Posterior vena cava (tissue), 2 donors: ENCODE measurements around the gene CLCNKB. TPM values are rescaled to one million over a fixed set of nuclear protein-coding genes. Genes with fewer than 3 reads are reported as not detected.

Source experiments
- DNase-seq: peaks from one replicate; pipeline ENCODE4 v3.0.0-alpha.2; 2020; ENCODE audit warnings: low spot score
- intact Hi-C, 2 donors: fragments of 100-400 bp; cut with DNase I; formaldehyde crosslinking; loops; one replicate each; pipeline versions ENCODE4 v1.14.1 to v1.14.2; 2022 to 2023
- total RNA-seq, 2 donors: library from RNA; stranded (reverse); fragmentation: NEBNext Ultra II Directional; extraction: Animal tissue kit (Norgen Biotek cat#: 25700); gene quantifications; one replicate each; pipeline ENCODE4 v1.2.1, GENCODE V29; 2021
- donor health status: DM: yes; HTN: yes; CAD: no.
- donor health status: DM: yes; HTN: yes; CAD: no.

CLCNKB gene
- total RNA-seq, 2 donors from 2014 or later: 0.62 to 0.88 TPM

DNA sequence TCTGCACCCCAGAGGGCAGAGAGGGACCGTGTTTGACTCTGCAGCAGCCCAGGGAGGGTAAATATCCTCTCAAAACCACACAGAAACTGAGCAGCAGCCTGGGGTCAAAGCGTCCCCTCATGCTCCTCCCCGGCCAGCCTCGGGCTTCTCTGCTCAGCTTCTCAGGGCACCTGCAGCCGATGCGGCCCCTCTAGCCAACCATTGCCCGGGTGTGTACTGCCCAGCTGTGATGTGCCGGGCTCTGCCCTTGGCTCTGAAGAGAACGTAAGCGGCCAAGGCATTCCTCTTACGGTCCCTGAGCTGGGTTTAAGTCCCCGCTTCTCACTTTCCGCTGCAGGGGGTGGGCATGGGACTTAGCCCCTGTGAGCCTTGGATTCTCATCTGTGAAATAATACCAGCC lies 24.4 kb downstream of the CLCNKB start:
- intact Hi-C loops: no loop called here
- DNase-seq: no peak

DNA sequence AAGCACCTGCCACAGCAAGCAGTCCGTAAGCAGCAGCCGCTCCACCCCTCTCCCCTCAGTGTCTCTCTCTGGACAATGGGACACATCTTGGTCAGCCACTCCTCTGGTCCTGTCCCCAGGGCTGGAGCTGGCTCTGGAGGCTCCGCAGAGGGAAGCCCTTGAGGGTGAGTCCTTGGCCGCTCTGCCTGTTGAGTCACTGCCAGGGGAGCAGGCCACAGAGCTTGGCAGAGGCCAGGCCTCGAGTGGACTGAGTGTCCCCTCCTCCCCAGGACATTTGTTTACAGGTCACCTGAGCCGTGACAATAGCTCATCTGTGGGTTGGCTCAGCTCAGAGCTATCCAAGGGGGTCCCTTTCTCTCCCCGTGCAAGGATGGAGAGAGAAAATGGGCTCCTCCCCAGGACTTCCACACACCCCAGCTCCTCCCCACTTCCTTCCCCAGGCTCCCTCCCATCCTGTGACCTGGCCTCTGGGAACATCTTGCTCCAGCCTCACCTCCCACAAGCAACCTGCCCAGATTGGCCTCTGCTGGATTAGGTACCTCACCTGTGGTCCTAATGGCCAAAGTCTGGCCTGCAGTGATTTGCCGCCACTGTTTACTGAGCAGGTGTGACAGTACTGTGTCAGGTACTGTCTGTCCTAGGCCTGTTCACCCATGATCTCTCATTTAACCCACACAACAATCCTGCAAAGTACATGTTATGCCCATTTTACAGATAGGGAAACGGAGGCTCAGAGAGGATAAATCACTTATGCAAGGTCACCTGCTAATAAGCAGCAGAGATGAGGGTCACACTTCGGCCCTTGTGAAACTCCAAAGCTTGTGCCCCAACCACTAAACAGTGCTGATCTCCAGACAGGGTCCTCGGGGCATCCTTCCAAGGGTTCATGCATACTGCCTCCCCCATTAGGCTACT lies 25.0 kb downstream of the CLCNKB start:
- DNase-seq: no peak

DNA sequence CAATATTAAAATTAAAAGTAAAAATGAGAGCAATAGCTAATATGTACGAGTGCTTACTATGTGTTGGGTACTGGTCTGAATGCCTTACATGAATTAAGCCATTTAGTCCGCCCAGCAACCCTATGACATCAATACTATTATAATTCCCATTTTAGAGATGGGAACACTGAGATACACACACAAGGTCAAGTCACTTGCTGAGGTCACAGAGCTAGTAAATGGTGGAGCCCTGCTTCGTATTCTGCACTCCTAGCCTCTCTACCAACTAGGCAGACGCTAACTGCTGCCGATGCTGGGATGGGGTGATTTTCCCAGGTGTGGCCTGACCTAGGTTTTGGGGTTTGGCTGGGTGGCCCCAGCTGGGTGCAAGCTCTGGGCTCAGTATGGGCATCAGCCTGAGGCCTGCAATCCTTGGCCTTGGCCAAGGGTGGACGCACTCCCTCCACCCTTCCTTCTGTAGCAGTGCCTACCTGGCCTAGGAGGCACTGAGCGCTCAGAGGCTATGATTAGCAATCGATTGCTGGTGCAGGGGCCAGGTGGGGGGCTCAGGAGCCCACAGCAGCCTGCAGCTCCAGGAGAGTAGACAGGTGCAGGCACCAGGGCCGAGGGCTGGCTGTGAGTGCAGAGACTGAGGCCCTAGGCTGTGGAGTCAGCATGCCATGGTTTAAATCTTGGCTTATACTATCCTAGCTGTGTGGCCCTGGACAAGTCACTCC lies 27.2 kb downstream of the CLCNKB start:
- intact Hi-C loops: loop anchor here in 1 of 2 donors (10.0 kb wide), 1 partner anchor 294 kb away; the partner anchor contains the start of gene SZRD1

More for the DNA sequence above, 25.0 kb downstream of the CLCNKB start:
- intact Hi-C loops: no loop called here

DNA sequence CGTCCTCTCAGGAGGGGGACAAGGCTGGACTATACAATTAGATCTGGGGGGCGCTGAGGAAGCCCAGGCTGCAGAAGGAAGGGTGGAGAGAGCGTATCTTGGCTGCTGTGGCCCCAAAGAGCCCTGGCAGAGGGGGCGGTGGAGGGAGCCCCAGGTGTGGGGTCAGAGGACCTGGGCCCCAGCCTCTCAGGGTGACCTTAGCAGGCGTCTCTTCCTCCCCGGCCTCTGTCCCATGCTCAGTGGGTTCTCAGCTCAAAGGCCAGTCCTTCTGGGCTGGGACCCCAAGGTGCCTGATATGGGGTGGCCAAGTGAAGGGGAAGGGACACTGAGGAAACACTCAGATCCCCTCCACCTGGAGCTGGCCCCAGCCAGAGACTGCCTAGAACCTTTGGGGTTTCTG lies 28.0 kb downstream of the CLCNKB start:
- intact Hi-C loops: loop anchor here in 1 of 2 donors (10.0 kb wide), 1 partner anchor 293 kb away; the partner anchor contains the start of gene SZRD1

More for the DNA sequence above, 27.2 kb downstream of the CLCNKB start:
- DNase-seq: no peak

DNA sequence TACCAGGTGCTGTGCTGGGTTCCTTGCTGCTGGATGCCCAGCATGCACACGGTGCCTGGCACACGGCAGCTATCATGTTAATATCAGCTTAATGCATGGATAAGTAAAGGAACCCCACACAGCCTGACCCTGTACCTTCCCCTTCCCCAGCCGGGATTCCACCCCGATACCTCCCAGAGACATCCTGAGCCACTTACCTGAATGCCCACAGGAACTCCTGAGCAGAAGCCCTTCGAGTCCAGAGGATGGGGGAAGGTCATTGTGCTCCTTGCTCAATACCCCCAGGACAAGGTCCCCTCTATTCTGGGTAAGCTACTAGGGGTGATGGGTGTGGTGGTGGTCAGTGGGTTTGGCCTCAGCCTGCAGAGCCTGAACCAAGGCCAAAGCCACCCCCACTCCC lies 28.5 kb downstream of the CLCNKB start:
- no peak for DNase-seq
- intact Hi-C loops: loop anchor here in 1 of 2 donors (10.0 kb wide), 1 partner anchor 293 kb away; the partner anchor contains the start of gene SZRD1

More for the DNA sequence above, 28.0 kb downstream of the CLCNKB start:
- DNase-seq: no peak

DNA sequence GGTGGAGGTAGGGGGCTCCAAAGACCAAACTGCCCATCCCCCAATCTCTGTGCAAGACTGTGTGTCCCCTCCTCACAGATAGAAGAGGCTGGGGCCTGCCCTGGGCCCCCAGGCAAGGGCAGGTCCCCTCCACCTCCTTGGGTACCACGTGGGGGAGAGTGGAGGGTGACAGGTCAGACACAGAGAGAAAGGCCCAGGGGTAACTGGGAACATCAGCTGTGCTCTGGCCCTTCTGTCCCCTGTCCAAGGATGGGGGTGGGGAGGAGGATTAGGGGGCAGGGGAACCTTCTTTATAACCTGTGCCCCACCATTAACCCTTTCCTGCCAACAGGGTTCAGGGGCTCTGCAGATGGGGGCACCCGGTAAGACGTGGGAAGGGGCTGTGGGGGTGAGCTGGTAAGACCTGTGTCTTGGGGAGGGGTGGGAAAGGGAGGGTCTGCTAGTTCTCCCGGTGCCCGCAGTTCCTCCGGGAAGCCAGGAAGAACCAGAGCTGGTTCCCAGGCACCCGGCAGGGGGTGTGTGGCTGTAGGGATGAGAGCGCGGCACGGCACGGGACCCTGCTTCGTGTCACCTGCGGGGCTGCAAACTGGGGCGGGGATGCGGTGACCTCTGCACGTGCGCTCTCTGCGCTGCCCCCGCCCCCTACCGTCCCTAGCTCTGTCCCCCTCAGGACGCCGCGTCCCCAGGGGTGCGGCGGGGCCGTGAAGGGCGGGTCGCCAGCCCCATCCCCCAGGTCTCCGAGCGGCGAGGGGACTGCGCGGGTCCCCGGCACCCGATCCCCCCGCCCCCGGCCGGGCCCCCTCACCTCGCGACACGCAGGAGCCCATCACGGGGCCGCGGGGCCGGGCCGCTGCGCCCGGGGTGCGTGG lies 29.3 kb downstream of the CLCNKB start:
- DNase-seq: no peak
- intact Hi-C loops: loop anchor here in 1 of 2 donors (10.0 kb wide), 1 partner anchor 292 kb away; the partner anchor contains the start of gene SZRD1

DNA sequence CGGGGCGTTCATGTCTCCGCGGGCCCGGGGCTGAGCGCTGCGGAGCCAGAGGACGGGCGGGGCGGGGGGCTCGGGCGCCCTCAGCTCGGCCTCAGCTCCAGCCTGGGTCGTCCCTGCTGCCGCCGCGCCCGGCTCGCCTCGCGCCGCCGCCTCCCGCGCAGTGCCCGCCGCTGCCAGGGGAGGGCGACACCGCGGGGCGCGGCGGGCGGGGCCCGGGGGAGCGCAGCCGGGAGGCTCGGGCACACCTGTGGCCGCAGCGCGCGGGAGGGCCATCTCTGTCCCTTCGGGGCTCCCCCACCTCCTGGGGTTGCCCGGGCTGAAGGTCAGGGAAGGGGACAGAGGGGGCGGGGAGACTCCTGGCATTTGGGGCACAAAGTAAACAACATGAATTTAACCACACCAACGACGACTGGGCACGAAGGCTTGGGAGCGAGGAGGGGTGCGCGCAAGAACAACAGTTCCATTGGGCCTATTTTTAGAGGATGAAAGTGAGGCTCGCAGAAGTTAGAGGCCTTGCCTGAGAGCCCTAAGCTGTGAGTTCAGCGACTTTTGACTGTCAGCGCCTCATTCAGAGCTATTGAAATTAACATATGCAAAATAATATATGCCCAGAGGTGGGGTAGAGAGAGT lies 30.0 kb downstream of the CLCNKB start, which contains the start of gene FAM131C:
Gene FAM131C, minus strand, starts transcription at position 162 of the 630 bp plus-strand sequence. CDS start 209 bp downstream, outside the sequence.
- intact Hi-C loops: loop anchor here in 1 of 2 donors (10.0 kb wide), 1 partner anchor 291 kb away; the partner anchor contains the start of gene SZRD1
- DNase-seq: no peak

DNA sequence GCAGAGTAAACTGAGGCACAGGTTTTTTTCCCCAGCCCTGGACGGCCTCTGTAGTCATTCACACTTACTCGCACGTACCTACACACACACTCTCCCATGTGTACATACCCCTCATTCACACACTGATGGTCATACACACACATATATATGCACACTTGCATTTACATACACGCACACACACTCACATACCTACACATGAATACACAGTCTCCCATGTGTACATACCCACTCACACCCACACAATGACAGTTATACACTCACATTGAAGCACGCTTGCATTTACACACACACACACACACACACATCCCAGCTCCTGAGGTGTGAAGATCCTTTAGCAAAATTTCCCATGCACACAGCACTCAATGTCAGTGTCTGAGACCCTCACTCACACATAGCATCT lies 30.6 kb downstream of the CLCNKB start:
- intact Hi-C loops: loop anchor here in 1 of 2 donors (10.0 kb wide), 1 partner anchor 291 kb away; the partner anchor contains the start of gene SZRD1

DNA sequence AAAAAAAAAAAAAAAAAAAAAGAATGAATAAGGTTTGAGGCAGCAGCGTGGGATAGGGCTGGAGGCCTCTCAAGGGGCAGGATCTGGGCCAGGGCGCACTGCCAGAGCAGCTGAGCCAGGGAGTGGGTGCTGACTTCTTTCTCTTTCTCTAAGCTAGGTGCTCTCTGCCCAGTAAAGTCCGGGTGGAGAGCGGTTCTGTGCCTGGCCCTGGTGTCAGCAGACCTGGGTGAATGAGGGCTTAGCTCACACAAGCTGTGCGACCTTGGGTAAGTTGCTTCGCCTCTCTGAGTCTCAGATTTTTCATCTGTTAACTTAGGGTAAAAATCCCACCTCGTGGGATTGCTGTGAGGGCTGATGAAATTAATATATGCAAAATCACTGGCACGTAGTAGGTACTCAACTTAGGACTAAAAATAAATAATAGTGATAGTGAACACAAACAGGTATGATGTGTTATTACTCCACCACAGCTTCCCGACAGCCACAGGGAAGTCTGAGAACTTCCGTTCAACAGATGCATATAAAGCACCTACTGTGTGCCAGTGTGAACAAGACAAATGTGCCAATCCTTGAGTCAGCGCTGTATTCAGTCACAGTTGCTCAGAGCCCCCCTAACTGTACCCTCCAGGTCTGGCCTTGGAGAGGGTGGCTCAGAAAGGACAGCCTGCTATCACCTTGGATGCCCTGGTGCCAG lies 31.9 kb downstream of the CLCNKB start:
- intact Hi-C loops: loop anchor here (5.0 to 10.0 kb wide), 2 partner anchors 287 to 289 kb away; partner anchors contain the start of gene SZRD1 (in 1 of the 2)
- no peak for DNase-seq

More for the DNA sequence above, 30.6 kb downstream of the CLCNKB start:
- no peak for DNase-seq

DNA sequence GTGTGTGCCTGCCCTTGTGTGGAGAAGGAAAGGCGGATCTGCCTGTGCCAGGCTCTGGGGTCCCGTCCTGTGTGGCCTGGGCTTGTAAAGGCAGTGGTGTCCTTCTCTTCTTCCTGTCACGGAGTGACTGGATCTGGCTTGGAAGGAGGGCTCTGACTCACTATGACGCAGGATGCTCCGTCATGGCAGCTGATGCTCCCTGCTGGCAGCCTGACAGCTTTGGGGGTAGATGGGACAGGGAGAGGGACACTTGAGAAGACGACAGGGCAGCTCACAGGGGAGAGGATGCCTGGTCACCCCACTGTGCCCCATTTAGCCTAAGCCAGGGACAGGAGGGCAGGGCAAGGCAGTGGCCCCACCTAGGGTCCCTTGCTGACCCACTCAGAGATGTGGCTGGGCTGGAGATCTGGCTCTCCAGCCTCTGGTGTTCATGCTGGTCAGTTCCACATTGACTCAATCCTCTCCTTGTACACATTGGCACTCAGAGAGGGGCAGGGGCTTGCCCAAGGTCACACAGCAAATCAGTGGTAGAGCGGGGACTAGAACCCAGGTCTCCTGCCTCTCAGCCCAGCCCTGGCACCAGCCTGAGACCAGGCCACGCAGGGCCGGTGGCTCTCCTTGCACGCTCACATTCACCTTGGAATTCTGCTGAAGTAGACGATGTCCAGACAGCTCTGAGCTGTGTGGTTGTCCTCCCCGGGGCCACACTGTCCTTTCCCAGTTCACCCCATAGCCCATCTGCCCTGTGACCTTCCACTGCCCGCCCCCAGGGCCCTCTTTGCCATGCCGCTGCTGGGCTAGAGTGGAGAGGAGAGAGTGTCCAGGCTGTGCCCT lies 32.7 kb downstream of the CLCNKB start:
- intact Hi-C loops: loop anchor here (5.0 to 10.0 kb wide), 2 partner anchors 286 to 289 kb away; partner anchors contain the start of gene SZRD1 (in 1 of the 2)
- DNase-seq: peak; percentile 90

DNA sequence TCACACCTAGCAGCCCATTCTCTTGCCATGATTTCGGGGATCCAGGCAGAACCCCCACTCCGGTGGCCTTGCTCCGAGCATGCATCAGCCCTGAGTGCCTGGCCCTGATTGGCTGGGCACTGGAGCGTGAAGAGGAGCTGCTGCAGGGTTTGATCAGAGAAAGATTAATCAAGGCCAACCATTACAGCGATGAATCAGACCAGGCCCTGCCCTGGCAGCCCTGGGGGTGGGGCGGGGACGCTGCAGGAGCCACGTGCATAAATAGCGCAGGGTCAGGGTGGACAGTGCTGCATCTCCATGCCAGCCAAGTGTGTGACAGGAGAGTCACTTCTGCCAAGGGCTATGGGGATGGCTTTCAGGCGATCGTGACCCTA lies 33.3 kb downstream of the CLCNKB start:
- intact Hi-C loops: loop anchor here (5.0 to 10.0 kb wide), 2 partner anchors 285 to 288 kb away; partner anchors contain the start of gene SZRD1 (in 1 of the 2)
- no peak for DNase-seq

DNA sequence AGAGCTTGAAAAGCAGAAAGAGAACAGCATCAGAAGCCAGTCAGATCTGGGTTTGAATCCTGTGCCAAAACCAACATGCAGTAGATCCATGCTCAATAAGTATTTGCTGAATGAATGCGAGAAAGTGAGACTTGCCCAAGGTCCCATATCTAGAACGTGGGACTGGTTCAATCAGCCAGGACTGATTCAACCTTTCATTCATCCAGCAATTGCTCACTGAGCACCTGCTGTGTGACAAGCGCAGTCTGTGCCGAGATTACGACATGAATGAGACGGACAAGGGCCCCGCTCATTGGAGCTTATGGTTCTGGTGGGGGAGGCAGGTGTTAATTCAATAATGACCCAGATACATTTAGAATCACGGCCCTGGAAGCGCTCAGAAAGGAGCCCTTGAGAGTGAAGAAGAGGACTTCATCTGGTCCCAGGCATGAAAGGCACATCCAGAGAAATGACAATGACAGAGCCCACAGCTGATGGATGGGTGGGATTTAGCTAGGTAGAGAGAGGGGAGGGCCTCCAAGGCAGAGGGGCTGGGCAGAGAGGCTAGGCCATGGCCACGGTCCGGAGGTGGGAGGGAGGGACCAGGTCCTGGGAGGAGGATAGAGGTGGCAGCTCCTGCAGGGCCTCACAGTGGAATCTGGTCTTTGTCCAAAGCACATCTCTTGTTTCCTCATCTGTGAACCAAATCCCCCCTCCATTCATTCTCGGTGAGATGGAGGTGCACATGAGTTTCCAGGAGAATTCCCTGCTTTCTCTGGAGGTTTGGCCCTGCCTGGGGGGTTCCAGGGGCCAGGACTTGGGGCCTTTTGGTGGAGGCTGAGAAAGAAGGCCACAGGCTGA lies 34.0 kb downstream of the CLCNKB start:
- no peak for DNase-seq

DNA sequence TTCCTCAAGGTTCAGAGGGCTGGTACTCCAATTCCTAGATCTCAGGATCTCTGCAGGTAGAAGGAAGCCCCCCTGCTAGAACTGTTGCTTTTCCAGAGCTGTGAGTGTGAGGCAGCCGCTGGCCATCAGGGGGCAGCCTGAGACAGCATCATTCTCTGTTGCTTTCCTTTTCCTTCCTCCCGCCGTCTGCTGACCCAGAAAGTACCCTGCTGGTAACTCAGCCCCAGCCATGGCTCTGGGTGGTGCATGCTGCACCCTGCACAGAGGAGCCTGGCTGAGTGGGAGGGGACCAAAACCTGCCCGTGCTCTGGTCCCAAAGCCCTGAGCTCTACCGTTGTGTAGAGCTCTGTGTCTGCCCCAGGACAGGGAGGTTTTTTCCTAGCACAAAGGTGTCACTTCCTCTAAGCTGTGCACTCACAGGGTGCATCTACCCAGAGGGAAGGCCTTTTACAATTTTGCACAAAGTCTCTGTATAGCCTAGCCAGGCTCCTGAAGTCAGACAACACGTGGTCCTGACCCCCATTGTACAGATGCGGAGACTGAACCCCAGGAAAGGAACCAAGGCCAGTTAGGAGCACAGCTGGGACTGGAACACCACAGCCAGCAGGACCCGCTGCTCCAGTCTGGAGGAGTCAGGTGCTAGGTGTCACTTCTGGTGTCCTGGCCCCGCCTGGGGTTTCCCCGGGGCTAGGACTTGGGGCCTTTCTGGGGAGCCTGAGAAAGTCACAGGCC lies 35.5 kb downstream of the CLCNKB start:
- DNase-seq: peak; percentile 89

More for the DNA sequence above, 34.0 kb downstream of the CLCNKB start:
- intact Hi-C loops: loop anchor here (2.0 to 10.0 kb wide), 4 partner anchors 111 to 287 kb away; partner anchors contain the start of gene SZRD1 (in 1 of the 2)

DNA sequence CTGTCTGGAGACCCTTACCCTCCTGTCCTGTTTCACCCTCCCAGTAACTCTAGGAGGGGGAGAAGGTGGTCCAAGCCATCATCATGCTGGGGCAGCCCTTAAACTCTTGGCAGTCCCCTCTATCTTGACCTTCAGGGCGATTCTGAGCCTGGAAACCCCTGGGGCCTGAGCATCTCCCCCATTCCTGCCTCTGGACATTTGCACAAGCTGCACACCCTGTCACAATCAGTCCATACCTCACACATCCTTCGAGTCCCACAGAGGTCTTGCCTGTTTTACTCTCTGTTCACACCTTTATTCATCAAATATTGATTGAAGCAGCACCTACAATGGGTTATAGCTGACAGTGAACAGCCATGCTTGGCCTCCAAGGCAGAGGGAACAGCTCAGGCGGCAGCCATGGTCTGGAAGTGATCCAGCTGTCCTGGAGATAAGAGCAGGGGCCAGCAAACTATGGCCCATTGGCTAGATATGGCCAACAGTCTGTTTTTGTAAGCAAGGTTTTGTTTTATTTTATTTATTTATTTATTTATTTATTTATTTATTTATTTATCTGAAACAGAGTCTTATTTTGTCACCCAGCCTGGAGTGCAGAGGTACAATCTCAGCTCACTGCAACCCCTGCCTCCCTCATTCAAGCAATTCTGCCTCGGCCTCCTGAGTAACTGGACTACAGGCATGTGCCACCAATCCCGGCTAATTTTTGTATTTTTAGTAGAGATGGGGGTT lies 37.0 kb downstream of the CLCNKB start:
- intact Hi-C loops: loop anchor here in 1 of 2 donors (5.0 kb wide), 1 partner anchor 62 kb away; no protein-coding TSS in a partner anchor
- no peak for DNase-seq

More for the DNA sequence above, 35.5 kb downstream of the CLCNKB start:
- intact Hi-C loops: loop anchor here (1.0 to 10.0 kb wide), 5 partner anchors 110 to 286 kb away; partner anchors contain the start of gene SZRD1 (in 1 of the 2)
